Measurements from ENCODE around the gene SGPL1.

Gene SGPL1

DNA sequence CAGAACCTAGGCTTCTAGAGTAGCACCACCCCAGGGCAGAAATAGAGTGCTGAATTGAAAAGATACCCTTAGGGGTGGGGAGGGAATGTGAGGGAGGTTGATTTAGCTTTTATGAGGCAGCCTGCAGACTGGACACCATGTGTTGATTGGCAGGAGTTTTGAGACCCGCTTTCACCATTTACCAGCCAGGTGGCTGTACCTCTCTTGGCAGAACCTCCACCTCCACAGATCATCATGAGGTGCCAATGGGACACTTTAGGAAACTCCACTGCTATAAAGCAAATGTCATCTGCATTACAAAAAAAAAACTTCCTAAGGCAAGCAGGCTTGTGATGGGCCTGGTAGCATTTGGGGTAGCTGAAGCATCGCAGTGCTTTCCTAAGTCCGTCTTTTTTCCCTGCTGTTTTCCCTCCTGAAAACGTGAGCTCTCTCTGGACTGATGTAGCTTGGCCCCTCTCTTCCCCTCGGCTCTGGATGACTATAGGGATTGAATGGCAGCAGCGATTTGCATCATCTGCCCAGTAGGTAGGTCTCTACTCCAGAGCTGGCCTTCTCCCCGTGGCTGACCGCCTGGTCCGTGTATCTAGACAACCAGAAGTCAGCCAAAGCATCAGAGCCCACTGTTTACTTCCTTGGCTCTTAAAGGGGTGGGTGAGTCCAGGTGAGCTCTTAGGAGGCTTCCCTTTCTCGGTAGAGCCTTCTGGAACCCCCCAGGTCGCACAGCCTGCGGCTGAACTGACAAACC lies 71.3 kb downstream of the SGPL1 start:
- no peak for DNase-seq

DNA sequence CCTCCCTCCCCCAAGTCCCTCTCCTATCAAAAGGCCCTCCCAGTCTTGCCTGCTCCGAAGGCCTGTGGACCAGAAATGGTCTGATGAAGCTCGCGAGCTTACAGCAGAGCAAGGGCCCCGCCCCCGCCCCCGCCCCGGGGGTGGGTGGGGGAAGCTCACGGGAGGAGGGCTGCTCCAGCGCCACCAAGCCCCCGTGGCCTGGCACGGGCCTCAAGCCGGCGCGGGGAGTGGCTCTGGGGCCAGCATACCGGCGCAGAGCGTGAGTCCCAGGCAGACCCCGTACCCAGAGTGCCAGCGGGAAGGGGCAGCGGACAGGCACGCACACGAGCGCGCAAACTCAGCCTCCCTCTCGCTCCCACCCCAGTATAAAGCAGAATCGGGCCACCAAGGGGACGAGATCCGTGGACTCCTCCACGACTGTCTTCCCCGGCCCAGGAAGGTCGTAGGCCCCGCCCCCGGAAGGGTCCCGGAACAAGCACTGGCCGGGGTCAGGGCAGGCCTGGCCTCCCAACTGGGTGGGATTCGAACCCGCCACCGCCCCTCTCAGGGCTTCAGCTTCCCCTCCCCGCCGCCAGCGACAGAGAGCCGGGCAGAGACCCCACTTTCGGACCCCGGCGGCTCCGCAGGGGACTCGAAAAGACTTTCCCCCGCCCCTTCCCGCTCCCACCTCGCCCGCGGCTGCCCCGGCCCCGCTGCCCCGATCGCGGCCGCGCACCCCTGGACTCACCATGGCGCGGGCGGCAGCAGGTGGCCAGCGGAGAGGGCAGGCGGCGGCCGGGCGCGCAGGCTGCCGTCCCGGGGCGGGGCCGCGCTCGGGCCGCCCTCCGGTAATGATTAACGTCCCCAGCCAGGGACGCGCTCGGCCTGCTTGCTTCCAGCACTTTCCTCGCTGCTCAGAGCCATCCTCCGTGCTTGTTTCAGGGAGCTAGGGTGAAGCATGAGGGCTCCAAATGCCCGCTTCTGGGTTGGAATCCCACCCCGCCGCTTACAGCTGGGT lies 72.4 kb downstream of the SGPL1 start, which contains the start of gene PCBD1:
Gene PCBD1, minus strand, starts transcription at position 762 of the 997 bp plus-strand sequence. Its CDS starts 32 bp downstream, at position 730.
- peak; percentile 71 to 73 for DNase-seq

DNA sequence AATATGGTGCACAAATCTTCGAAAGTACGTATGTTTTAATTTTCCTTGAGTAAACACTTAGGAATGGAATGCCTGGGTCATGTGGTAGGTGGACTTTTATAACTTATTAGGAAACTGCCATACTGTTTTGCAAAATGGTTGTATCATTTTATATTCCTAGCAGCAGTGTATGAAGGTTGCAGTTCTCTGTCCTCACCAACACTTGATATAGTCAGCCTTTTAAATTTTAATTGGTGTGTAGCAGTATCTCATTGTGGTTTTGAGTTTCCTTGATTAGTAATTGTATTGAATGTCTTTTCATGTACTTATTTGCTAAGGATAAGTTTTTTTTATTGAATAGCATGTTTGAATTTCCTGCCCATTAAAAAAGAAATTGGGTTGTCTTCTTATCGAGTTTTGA lies 73.5 kb downstream of the SGPL1 start:
- DNase-seq = no peak

DNA sequence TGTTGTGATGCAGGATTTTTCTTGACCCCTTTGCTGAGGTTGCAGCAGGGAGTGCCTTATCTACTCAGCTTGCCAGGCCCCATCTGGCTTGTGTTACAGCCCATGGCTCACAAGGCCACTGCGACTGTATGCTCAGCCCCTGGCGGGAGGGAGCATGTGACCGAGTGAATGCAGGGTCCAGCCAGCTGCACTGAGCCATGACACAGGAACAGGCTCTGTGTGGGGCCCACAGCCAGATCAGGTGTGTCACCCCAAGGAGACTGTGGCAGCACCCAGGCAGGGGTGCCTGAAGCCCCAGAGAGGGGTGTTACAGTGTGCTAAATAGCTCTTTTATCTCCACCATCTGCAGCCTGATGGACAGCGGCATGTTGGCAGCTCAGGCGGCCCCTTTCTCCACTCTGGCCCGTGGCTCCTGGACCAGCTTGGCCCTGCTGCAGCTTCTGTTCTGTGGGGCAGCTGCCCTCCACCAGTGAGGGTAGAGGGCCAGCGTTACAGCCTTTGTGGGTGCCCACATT lies 75.2 kb downstream of the SGPL1 start:
- no peak for DNase-seq

DNA sequence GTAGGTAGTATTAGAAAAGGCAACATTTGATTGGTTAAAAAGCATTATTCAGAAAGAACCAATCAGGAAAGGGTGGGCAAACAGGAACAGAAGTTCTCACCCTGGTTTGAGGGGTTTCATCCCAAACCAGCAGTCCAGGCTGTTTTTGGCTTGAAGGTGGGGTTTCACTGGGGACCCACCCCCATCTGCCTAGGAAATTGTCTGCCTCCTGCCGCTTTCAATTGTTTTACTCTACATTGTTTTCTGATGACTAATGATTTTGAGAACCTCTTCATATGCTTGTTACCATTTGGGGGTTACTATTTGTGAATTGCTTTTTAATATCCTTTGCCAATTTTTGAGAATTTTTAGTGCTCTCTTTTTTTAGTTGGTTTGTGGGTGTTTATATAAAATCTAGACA lies 75.9 kb downstream of the SGPL1 start:
- DNase-seq = no peak

DNA sequence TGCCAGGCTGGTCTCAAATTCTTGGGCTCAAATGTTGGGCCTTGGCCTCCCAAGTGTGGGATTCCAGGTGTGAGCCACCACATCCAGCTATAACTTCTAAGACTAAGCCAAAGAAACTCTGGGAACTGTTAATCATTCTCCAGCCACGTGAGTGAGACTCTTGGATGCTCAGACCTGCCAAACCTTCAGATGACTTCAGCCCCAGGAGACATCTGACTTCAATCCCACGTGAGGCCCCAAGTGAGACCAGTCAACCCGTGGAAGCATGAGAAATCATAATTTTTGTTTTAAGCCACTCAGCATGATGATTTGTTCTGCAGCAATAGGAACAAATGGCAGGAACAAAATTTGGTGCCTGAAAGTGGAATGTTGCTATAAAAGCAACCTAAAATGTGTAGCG lies 76.9 kb downstream of the SGPL1 start:
- DNase-seq = no peak

DNA sequence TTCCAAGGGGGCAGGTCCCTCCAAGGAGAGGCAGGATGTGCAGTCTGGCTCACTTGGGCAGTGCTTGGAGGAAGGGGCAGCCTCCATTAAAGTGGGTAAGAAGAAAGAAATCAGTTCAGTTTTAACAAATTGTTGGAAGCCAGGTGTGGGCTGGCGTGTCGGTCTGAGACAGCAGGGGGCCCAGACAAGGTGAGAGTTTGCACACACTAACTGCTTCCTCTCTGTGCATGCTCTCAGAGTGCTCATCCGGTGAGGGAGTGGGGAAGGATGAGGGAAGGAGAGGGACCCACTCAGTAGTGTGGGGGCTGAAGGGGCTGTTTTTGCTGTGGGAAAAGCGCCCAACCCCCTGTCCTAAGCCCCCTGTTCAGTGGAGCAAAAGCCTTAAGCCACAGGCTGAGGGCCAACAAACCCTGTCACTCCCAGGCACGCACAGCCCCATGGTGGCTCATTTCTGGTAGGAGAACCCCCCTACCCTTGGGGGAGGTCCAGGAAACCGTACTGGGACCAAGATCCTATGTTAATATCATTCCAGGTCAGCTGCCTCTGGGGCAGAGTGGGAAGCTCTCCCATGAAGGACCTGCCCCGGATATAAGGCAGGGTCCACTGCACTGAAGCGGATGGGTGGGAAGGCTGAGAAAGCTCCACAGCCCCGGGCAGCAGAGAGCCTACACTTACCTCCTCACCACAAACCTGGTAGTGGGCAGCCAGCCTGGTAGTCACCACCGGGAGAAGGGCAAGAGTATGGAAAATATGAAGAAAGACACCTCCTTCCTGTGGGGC lies 77.7 kb downstream of the SGPL1 start:
- no peak for DNase-seq

DNA sequence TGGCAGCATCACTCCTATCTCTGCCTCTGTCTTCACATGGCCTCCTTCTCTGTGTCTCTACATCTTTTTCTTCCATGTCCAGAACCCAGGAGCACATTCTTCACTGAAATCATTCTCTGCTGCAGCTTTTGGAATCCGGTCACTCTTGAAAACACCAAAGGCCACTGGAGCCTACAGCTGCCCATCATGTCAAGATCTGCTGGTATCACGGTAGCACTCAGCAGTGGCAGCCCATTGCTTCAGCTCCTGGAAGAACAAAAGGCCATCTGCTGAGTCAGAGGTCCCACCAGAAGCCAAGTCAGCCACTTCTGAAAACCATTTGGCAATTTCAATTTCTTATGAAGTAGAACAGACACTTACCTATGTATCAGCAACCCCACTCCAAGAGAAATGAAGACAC lies 78.7 kb downstream of the SGPL1 start:
- no peak for DNase-seq

DNA sequence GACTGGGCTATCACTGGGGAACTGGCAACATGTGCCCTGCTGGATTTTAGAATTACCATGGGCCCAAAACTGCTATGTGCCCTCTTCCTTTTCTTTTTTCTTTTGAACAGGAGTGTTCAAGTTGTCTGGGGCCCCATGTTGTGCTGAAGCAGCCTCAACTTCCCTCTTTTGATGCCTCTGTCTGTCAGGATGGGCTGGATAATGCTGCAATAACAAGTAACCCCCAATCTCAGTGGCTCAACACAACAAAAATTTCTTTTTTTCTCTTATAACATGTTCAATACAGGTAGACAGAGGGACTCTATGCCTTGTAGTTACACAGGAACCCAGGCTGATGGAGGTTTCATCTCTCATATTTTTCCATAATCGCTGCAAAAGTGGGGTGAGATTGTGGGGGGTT lies 80.8 kb downstream of the SGPL1 start:
- no peak for DNase-seq

DNA sequence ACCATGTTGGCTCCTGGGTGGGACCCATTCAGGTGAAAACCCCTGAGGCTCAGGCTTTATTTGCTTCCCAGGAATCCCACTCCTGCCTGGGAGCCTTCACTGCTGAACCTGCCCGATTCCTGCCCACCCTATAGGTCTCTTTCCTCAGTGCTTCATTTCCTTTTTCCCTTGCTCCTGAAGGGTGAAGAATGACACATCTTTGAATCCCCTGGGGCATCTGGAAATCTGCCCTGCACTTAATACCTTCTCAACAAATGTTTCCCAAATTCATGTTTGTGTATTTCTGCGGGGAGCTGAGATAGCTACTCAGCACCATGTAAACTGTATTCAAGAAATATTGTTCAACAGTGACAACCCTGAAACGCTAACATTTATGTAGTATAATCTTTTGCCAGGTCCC lies 82.9 kb downstream of the SGPL1 start:
- DNase-seq = no peak

DNA sequence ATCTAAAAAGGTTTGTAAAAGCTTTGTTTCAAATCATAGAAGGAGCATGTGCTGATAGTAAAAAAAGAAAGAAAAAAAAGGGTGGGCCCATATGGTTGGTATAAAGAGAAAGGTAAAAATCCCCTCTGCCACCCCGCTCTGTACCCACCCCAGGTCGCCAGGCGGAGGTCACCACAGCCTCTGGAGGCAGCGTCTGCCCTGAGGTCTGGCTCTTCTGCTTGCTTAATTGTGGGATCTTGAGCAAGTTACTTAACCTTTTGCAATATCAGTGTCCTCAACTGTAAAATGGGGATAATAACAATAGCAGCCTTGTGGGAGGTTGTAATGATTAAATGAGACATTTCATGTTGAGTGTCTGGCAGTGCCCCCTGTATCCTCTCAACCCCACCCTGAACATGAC lies 83.3 kb downstream of the SGPL1 start:
- DNase-seq = no peak

DNA sequence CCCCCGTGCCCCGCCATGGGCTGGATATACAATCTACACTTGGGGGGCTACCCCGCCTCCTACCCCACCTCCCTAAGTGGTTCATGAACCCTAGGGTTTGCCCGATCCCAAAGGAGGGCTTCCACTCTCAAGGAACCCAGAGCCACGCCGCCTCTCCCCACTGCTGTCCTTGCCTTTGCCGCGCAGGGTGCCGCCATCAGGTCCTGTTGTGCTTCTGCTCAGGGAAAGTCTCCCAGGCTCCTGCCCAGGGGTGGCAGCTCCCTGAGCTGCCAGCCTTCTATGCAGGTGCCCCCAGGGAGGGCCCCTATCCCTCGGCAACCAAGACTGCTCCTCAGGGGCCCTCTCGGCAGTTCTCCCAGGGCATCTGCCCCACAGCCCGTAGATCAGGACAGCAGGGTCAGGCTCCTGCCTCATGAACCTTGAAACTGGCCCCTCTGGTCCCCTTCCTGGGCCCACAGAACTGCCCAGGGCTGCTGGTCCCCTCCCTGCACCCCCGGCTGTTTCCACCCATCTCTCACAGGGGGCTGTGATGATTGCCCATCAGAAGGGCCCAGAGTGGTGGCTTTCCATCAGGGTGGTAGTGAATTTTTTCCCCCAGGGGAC lies 85.6 kb downstream of the SGPL1 start:
- no peak for DNase-seq

DNA sequence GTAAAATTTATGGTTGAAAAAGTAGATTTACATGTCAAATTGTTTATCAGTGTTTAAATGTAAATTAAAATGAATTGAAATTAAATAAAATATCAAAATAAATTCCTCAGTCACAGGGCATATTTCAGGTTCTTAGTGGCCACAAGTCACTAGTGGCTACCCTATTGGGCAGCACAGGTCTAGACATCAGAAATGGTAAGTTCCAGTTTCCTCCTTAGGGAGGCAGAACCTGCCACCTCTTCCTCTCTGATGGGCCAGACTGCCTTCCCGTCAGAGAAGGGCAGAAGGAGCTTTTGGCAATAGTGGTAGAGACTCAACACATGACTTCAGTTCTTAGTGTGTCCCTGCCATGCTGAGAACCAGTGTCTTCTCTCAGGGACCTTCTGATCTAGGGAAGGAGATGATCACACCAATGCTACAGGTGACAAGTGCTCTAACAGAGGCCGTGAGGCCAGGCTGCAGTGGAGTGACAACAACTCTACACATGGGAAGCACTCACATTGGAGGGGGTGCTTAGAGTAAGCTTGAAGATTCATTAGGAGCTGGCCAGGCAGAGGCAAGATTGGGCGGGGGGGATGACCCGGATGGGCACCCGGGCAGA lies 87.0 kb downstream of the SGPL1 start:
- no peak for DNase-seq

DNA sequence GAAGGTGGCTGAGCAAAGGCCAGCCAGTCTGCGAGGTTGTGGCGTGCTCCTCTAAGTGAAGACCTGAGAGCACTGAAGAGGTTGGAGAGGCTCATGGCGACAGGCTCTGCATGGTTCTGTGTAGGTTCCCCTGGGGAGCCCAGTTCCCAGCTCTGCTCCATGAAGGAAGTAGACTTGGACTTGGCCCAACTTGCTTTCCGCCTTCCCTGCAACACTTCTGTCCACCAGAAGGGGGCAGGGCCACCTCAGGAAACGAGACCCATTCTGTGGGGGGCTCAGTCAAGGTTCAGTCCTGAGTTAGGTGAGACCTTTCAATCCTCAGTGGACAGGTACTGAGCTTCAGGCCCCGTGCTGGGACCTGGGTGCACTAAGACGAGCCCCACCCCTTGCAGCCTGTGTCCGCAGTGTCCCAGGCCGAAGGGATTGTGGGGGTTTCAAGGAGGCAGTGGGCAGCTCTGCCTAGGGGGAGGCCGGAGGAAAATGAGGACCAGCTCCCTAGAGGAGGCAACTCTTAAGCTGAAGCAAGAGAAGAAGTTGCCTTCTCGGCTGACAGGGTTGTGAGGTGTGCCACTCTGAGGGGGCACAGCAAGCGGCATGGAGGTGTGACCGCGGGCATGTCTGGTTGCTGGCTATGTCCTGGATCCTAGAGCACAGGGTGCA lies 87.6 kb downstream of the SGPL1 start:
- DNase-seq = peak in 1 of 2 experiments; percentile 15

DNA sequence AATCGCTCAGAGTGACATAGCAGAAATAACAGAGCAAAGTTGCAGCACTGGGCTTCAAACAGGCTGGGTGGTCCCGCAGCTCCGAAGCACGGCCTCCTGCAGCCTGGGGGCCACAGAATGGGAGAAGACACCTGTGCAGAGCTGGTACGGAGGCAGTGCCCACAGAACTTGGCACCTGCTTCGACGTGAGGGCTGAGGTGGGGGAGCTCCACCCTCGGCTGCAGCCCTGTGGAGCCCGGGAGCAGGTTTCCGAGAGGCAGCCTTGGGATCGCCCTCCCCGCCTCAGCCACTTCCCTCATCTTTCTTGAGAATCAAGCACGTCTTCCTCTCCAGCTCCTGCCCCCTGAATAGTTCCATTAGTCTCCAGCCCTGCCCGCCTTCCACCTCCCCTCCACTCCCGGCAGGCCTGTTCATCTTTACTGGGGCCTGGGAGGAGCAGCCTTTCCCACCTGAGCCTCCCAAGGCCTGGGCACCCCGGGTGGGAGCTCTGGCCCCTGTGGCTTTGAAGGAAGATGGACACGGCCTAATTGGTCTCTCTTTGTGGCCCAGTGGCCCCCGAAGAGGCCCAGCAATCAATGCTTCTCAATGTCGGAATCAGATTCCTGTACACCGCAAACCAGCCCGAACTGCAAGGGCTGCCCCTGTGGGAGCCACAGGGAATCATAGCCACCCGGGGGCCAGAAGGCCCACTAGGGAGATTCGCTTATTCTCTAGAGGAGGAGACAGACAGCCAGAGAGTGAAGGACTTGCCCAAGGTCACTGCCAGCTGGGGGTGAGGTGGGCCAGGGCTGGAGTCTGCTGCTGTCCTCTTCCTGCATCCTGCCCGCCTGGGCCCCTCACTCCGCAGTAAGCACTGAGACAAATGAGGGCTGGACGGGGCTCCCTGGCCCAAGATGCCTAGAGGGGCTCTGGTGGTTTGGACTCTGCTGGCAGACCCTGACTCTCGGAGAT lies 89.6 kb downstream of the SGPL1 start:
- DNase-seq = no peak

DNA sequence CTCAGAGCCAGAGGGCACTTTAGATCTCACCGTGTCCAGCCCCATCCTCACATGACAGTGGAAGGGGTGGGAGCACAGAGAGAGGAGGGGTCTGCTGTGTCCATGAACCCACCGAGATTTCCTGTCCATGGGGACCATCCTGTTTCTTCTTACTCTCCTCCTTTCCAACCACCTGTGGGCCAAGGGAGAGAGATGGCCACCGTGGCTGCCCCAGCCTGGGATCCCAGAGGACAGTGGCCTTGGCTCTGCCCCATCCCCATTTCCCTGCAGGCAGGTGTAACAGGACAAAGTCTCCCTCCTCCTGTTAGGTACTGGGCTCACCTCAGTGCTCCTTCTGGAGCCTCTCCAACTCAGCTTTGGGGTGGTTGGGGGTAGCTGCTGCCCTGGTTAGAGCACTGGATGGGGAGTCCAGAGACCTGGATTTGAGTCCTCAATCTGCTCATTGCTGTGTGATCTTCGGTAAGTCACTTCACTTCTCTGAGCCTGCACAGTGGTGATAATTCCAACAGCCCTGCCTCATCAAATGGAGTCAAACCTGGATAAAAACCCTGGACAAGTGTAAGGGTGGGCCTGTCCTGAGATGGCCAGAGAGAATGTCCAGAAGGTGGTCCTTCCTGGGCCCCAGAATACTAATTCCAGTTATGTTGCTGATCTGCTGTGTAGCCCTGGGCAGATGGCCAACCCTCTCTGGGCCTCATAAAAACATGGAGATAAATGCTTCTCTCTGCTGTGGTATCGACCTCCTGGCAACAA lies 90.5 kb downstream of the SGPL1 start:
- DNase-seq = no peak

DNA sequence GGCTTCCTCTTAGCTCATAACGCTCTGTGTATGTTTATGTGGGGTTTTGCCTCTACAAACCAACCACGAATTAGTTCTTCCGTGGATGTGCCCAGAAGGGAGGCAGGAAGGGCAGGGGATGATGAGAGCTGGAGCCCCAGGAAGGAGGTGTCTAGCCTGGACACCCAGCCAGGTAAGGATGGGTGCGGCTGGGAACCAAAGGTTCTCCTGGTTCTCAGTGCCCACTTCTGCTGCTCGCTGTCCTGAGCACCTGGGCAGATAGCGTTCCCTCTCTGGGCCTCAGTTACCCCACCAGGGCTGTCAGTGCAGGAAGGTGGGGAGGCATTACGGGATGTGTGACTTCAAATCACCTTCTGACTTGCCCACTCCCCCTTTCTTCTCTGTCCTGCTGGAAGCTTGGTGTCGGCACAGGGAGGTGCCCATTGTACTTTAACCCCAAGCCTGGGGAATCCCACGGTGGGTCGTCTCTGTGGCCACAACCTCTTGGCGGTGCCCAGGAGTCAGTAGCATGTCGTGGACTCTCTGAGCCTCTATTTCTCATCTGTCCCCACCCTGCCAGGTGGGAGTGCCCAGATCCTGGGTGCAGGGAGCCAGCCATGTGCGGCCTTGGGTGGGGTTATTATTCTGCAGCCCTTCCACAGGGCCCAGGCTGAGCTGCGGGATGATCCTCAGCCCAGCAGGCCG lies 91.3 kb downstream of the SGPL1 start:
- no peak for DNase-seq

DNA sequence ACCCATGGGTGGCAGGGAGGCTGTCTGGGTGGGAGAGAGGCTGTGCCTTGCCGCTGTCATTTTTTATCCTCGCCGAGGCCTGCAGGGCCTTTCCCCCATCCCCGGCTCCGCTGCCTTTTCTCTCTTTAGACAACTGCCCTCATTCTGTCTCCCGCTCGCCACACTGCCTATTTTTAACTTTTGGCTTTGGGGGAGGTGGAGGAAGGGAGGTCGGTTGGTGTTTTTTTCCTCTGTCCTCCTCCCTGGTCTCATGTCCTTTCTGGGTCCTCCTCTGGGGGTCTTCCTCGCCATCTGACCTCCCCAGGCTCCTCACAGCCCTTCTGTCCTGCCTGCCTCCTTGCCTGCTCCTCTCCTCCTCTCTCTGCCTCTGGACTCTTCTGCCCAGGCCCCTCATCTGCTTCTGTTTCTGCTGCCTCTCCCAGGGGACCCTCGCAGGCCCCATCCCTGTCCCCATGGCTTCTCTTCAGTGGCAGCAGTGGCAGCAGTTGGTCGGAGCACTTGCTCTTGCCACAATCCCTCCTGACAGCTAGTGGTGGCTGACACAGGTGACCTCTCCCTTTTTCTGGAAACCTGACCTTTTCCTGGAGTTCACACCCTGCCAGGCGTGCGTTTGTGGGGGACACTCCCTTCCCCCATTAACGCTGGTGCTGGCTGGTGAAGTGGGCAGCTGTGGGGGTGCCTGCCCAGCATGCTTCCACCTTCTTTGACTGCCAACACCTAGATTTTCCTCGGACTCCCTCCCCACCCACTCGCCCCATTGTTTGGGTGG lies 92.1 kb downstream of the SGPL1 start:
- DNase-seq = no peak
